Neural cell (in vitro differentiated cells): ENCODE results near the gene UBE2O.

Source experiments
- CTCF ChIP-seq: fragments of 450-650 bp; IDR thresholded peaks from 2 replicates; pipeline ENCODE4 v1.5.1; 2014; ENCODE audit warnings: antibody characterized with exemption, mild to moderate bottlenecking, moderate library complexity; ENCODE audit not compliant: poor library complexity, severe bottlenecking
- EP300 ChIP-seq: fragments of 450-650 bp; conservative IDR thresholded peaks from 2 replicates; pipeline ENCODE4 v1.6.1; 2014; ENCODE audit warnings: antibody characterized with exemption, mild to moderate bottlenecking, moderate library complexity; ENCODE audit not compliant: poor library complexity, severe bottlenecking
- EZH2 ChIP-seq: fragments of 200-600, 300-800 bp; shearing (Covaris generic), sonication (generic); IDR thresholded peaks from 2 replicates; pipeline ENCODE4 v1.6.1; 2014; ENCODE audit warnings: antibody characterized with exemption, low read length, borderline replicate concordance, mild to moderate bottlenecking; ENCODE audit not compliant: insufficient read depth, poor library complexity, severe bottlenecking
- MXI1 ChIP-seq: fragments of 450-650 bp; conservative IDR thresholded peaks from 2 replicates; pipeline ENCODE4 v1.6.1; 2014; ENCODE audit warnings: antibody characterized with exemption, mild to moderate bottlenecking; ENCODE audit not compliant: poor library complexity, severe bottlenecking
- POLR2AphosphoS5 ChIP-seq: IDR thresholded peaks from 2 replicates; pipeline ENCODE4 v1.6.1; 2012
- RAD21 ChIP-seq: fragments of 450-650 bp; conservative IDR thresholded peaks from 2 replicates; pipeline ENCODE4 v1.6.1; 2014; ENCODE audit warnings: antibody characterized with exemption, mild to moderate bottlenecking, moderate library complexity
- SMC3 ChIP-seq: fragments of 450-650 bp; conservative IDR thresholded peaks from 2 replicates; pipeline ENCODE4 v1.6.1; 2014; ENCODE audit warnings: antibody characterized with exemption, mild to moderate bottlenecking, moderate library complexity; ENCODE audit not compliant: poor library complexity
- TAF1 ChIP-seq: IDR thresholded peaks from 2 replicates; pipeline ENCODE4 v1.6.1; 2012; ENCODE audit warnings: low read depth
- TF ChIP-seq, protein P1 (sequence below): IDR thresholded peaks from 2 replicates; pipeline ENCODE4 v1.6.1; 2012; ENCODE audit warnings: borderline replicate concordance

DNA sequence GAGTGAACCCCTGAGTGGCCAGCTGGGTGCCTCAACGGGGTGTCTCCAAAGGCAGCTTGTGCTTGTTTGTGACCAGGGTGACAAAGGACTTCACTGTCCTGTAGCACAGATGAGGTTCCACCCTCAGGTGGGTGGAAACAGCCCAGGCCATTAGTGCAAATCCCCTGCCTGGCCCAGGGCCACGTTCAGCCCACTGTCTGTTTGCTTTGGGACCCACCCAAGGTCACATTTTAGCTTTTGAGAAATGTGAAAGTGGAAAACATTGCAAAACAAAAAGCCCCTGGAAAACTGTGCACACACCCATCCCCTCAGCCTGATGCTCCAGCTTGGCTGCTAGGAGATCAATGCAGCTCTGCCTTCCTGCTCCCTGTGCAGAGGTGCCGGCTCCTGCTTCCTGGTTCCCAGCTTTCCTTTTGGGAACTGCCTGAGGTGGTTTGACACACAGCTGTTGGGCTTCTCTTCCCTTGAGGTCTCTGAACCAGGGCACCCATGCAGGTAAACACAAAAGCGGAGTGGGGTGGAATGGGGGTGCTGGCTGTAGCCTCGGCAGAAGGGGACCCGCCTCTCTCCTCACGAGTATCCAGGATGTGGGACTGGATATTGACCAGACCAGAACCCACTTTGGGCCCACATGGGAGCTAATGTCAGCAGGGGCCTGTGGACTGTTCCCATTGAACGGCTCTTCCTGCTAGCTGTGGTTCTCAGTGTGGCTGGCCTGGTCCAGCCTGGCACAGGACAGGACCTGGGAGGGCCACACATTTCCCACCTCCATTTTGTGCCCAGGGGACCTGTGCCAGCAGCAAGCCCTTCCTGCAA is 76.4 kb downstream of the UBE2O start:
- TF ChIP-seq POLR2AphosphoS5: no peak
- TF ChIP-seq CTCF: no peak
- TF ChIP-seq RAD21: no peak
- TF ChIP-seq EZH2: no peak
- no peak for TF ChIP-seq EP300
- no peak for TF ChIP-seq TAF1
- TF ChIP-seq SMC3: no peak
- no peak for TF ChIP-seq MXI1
- TF ChIP-seq, protein P1, sequence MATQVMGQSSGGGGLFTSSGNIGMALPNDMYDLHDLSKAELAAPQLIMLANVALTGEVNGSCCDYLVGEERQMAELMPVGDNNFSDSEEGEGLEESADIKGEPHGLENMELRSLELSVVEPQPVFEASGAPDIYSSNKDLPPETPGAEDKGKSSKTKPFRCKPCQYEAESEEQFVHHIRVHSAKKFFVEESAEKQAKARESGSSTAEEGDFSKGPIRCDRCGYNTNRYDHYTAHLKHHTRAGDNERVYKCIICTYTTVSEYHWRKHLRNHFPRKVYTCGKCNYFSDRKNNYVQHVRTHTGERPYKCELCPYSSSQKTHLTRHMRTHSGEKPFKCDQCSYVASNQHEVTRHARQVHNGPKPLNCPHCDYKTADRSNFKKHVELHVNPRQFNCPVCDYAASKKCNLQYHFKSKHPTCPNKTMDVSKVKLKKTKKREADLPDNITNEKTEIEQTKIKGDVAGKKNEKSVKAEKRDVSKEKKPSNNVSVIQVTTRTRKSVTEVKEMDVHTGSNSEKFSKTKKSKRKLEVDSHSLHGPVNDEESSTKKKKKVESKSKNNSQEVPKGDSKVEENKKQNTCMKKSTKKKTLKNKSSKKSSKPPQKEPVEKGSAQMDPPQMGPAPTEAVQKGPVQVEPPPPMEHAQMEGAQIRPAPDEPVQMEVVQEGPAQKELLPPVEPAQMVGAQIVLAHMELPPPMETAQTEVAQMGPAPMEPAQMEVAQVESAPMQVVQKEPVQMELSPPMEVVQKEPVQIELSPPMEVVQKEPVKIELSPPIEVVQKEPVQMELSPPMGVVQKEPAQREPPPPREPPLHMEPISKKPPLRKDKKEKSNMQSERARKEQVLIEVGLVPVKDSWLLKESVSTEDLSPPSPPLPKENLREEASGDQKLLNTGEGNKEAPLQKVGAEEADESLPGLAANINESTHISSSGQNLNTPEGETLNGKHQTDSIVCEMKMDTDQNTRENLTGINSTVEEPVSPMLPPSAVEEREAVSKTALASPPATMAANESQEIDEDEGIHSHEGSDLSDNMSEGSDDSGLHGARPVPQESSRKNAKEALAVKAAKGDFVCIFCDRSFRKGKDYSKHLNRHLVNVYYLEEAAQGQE: no peak
